HG03159 (cell line): Measurements from ENCODE around the gene DYNC1I1.

Experiments used
- ATAC-seq: cut with Tn5 transposase; IDR thresholded peaks from one replicate; pipeline ENCODE4 v1.9.1; 2021; ENCODE audit warnings: mild to moderate bottlenecking, moderate library complexity; ENCODE audit not compliant: unreplicated experiment

DYNC1I1 gene

DNA sequence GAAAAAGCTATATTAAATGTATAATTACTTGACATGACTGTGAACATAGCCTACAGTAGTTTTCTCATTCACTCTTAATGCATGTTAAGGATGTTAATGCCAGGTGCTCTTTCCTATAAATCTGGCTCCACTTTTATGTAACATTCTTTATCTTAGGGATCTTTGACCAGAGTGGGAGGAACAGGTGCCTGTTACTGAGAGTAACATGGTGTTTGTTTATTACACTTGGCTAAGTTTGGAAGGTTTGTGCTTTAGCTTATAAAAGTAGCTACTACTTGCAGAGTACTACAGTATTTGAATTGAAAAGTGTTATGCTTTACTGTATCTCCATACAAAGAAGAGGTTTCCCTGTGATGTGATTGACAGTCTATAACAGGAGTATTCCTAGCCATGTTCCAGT, 183.4 kb downstream of the DYNC1I1 start:
- no peak for ATAC-seq

DNA sequence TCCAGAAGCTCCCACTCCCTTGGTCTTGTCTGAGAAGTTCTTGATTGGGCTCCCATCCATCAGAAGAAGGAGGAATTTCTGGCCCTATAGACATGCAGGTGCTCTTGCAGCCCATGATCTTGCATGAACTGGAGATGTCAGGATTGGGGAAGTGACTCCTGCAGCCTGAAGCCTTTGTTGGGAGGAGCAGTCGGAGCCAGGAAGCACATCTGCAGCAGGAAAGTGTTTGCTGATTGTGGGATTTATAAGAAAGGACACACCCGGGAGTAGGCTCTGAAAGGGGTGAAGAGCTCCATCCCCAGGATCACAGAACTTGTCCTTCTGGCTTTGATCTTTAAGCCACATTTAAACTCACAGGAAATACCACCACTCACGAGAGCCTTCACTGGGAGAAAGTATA, 185.2 kb downstream of the DYNC1I1 start:
- ATAC-seq: no peak

DNA sequence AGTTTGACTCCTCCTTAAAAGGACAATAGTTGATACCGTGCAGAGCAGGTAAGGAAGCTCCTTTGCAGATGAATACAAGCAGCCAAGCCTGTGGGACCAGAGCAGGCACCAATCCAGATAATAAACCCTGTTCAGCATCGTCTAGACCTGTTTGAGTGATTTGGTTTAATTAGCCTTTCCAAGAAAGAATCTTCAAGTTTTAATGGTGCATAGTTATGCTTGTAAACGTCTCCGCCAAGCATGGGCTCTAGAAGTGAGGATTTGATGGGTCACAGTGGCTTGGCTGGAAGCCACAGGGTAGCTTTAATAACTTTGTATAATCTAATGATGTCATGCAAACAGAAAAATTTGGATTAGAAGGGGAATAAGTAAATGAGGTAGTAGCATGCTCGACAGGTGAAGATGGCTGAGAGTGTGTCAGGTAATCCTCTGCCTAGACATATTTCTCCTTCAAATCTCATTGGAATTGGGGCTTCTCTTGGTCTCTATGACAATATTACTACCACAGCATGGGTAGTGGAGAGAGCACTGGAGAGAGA, 188.4 kb downstream of the DYNC1I1 start:
- ATAC-seq: no peak

DNA sequence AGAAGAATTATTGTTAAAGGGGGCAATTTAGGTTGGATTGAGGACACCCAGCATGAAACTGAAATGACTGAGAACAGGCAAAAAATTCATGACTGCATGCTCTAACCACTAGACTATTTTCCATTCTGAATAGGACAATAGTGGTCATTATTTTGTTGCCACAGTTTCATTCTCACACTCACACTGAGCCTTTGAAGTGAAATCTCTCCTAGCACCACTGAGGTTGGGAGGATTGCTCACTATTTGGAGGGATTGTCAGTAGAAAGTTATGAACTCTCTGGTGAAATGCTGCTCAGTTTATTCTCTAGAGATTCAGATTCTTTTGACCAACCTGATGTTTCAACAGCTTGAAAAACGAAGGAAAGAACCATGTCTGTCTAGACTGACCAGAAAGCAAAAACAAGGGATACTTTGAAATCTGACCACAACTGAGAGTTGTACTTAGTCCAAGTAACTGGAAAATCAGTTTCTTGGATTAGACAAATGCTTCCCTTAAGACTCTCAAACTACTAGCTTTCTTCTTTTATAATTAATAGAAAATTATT, 191.2 kb downstream of the DYNC1I1 start:
- ATAC-seq: no peak

DNA sequence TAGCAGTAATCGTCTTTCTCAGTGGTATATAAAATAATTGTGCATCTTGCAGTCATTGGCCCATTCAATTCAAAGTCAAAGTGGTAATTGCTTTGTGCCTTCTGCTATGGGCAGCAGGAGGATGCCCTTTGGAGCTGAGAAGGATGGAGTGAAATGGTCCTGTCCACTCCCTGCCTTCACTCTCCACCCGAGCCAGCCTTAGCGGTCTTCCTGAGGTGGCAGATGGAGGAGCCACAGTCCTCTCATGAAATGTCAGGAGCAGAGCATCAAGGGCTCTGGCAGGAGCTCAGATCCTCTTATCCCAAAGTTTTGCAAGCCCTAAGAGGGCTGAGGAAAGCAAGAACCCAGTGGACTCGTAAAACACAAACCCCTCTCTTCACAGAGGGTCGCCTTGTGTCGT, 199.4 kb downstream of the DYNC1I1 start:
- no peak for ATAC-seq

DNA sequence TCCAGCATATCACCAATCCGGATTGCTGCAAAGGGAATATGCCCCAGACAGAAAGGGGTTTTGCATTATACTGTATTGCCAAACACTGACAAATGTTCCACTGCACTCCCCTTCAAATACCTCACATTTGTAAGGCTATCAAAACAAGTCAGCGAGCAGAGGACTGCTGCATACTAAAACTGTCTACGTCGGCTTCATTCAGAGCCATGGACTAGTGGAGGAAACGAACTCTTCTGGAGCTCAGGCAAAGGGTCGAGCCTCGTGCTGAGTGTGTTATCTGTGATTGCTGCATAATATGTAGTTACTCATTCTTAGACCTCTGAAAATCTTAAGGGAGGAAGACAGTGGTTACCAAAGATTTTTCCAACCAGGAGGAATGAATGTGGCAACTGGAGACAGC, 200.2 kb downstream of the DYNC1I1 start:
- ATAC-seq: no peak

DNA sequence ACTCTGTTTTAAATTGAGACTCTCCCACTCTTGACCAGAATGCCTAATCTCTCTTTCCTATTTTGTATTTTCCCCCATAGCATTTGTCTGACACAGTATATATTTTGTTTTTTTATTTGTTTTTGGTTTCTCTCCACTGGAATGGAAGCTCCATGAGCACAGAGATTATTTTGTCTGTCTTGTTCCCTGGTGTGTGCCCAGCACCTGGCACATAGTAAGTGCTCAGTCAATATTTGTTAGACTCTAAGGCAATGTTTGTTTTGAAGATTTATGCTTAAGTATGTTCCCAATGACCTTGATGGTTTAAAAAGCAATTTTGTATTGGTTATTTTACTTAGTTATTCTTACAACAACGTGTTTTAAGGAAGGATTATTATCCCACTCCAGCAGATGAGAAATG, 201.8 kb downstream of the DYNC1I1 start:
- ATAC-seq: no peak

DNA sequence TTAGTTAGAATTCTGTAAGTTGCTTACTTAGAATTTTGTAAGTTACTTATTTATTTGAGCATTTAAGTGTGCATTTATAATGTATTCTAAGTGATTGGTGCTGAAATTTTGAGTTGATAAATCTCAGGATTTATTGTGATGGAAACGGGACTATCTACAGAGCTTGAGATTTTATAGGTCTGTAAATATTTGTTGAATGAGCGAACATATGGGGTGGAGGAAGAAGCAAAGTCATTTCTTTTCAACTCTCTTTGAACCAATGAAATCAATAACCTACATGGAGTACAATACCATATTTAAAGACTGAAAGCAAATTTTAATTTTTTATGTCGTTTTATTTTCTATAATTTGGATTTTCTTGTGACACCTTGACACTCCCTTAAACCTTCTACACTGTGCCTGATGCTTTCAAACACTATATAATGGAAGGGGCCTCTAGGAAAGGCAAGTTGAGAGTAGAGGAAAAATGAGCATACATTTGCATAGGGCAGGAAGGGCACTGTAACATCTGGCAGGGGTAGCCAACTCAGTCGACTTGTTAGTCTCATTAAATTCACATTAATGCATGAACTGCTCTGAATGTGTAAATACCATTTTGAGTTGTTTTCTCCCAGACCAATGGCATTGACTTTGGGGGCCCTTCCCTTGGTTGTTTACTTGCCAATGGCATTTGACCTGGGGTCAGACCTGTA, 204.2 kb downstream of the DYNC1I1 start:
- no peak for ATAC-seq

DNA sequence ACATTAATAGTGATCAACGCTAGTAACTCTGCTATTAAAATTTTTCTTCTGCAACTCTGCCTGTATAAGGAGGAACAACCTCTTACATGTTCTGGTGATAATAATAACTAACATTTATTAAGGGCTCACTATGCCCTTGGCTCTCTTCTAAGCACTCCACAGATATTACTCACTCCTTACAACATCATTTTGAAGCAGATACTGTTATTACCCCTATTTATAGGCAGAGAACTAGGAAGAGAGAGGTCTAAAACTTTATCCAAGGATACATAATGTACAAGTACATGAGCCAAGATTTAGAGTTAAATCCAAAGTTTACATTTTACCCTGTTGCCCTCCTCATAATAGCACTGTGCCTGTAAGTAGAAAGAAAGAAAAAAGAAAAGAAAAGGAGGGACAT, 205.6 kb downstream of the DYNC1I1 start:
- no peak for ATAC-seq

DNA sequence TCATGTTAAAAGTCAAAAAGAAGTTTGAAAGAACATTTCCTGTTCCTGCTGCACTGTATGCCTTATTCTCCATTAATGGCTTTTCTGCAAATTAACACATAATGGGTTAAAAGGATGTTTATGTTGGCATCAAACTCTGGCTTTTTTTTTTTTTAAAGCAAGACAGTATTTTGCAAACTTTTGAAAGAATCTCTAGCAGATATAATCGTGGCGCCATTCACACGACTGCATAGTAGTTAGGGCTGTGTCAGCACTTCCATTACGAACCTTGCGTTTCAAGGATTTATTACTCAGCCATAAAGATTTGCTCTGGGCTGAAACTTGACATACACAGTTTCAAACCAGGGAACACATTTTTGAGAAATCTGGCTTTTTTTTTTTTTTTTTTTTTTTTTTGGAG, 207.8 kb downstream of the DYNC1I1 start:
- no peak for ATAC-seq

DNA sequence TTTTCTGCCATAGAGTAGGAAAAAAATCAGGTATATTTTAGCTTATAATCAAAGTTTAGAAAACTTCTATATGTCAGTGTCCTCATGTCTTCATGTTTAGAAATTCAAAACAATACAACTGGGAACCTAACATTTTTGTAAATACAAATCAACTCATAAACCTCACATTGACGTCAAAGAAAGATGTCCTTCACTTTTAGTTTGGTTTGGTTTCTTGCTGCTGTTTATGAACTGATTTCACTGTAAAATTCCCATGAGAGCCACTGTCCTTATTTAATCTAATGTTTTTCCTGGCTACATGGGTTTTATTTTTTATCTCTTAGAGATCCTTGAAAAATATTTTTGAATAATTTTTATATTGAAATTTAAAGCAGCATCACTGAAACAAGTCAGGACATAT, 208.4 kb downstream of the DYNC1I1 start:
- ATAC-seq: no peak

DNA sequence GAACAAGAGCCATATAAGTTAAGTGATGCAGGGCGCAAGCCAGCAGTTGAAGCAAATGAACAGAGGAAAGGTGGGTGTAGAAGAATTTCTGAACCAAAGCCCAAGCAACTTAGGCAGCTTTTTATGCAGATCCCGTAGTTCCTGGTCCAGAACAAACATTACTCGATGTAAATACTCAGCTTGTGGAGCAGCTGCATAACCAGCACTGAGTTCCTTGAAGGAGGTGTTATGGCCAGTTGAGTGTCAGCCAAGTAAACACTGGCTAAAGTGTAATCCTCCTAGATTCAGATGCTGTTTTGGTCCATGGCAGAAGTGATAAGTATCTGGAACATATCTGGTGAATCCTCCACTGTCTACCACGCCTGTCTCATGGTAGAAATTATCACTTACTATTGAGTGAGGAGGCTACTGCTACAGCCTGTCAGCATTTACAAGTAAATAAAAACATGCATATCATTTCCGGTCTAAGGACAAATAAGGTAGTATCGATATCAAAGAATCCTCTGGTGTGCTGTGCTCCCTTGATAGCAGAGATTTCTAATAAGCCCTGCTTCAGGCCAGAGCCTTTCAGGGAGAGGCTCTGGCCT, 213.9 kb downstream of the DYNC1I1 start:
- no peak for ATAC-seq

DNA sequence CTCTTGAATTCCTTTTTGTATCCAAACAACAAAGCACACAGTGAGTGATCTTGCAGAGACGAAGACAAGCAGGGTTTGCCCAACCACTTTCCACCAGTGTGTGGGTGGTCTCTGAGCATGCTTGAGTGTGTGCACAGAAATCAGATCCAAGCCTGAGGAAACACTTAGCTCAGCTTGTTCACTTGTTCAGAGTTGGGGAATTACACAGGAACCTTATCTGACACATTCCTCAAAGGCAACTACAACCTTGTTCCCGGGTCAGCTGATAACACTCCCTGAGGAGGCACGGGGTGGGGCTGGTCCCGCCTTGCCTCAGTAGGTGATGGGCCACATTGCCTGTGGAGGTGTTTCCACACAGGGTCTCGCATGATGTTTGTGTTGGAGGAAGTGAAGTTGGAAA, 216.9 kb downstream of the DYNC1I1 start:
- ATAC-seq: no peak

DNA sequence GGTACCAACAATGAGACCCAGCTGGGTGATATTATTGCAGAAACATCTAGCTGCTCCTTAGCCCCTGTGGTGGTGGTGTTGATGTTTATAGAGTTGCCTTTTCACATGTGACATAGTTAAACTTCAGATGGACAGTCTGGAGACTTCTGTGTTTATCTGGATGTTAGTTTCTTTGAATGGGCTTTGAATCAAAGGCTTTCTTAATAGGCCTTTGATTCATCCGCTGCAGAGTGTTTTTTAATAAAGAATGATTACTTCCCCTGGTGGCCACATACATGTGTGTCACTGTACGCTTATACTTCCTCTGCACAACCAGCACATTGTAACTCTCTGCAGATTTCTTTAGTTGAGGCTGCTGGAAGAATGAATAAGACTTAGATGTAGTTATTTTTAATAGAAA, 221.0 kb downstream of the DYNC1I1 start:
- no peak for ATAC-seq

DNA sequence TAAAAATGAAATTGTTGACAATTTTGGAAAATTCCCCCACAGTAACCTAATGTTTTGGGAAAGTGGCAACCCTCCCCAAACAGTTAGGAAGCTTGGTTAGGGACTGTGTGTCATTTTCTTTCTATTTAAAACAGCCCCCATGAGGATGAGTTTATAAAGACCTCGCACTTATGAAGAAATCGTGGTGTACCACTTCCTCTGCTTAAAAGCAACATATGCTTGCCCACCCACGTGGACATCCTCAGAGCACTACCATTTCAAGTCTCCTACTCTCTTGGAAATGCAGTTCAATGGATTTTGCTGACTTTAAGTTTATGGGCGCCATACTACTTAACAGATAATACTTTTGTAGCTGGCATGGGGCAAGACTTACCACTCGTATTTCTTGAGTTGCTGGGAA, 223.8 kb downstream of the DYNC1I1 start:
- no peak for ATAC-seq

DNA sequence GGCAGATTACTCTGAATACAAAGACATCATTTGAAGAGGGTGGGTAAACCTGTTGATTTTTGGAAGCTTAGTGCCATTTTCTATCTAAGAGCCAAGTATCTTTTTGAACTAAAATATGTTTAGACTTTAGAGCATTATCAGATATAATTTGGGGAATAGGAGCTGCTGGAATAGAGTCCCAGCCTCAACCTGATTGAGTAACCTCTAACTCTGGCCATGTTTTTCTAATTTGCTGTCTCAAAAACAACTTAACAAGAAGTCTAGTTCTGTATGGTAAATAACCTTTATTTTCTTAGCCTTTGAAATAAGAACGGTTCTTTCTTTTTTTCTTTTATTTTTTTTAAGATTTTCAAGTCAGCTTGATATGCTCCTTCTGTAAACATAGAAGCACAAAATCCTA, 224.5 kb downstream of the DYNC1I1 start:
- no peak for ATAC-seq

DNA sequence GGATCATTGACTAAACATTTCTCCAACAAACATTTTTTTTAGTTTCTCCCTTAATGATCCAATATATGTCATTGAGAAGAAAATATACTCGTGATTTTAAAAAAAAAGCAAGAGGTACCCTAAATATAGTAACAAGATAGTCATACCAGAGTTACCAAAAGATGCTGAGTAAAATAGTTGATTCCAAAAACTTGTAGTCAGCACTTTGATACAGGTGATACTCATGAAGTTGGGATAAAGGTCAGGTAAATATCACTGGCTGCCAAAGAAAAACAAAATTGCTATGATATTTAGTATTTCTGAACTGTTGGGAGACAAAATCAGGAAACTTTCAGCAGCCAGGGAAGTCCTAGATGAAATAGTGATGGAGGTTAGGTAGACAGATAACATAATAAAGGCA, 225.3 kb downstream of the DYNC1I1 start:
- ATAC-seq: no peak

DNA sequence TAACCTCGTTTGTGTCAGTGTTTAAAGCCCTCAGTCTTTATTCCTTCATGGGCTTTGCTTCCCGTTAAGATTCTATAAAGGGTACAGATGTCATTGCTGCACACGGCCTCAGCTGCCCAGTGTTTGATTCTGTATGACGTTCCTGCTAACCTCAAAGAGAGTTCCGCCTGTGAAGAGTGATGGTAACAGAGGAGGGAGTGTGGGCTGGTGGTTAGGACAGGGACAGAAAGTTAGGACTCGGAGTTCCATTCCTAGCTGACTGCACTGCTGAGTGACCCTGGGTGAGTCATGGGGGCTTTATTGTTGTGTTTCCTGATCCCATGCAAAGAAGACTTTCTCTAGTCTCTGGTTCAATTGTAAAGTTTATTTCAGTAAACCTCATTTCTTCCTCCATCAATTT, 227.1 kb downstream of the DYNC1I1 start:
- no peak for ATAC-seq

DNA sequence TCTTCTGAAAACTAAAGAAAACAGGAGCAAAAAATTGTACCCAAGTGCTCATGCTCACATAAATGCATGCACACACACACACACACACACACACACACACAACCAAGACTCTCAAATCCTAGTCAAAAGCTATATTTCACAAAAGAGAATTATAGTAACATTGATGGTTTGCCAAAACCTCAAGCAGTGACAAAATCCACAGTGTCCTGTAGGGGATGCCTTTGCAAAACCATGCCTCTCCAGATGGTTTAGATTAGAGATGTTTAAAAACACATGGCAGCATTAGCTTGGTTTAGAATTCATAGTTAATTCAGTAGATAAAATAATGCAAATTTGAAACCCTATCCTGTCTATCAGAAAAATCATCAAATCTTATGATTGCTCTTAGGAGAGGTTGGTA, 232.2 kb downstream of the DYNC1I1 start:
- no peak for ATAC-seq

DNA sequence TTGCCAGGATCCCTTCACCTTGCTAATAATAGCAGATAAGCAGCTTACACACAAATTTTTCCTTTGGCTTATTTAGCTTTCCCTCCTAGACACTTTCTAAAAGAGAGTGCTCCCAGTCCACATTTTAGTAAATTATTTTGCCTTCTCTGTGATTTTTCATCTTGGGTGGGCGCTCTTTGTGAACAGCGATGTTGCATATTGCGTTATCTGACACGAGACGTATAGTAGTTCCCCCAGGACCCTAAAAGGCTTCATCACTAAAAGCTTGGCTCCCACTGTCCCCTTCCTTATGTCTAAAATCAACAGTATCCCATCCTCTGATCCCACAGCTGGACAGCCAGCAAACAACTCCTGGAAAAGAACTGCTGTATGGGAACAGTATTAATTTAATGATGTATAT, 232.9 kb downstream of the DYNC1I1 start:
- no peak for ATAC-seq

DNA sequence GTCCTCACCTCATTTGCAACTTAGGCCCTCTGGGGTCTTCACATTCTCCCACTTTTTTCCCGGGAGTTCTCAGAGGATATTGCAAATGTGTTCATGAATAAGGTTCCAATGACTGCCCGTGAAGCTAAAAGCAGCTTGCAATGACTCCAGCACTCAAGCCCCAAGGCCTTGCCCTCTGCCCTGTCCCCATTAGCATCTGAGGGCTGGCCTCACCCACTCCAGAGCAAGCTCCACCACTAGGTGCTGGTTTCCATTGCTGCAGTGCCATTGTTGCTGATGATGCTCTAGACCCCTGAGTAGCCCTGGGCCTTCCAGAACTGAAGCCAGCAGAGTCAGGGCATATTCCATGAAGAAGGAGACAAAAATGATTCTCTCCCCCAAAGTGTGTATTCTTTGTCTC, 236.8 kb downstream of the DYNC1I1 start:
- no peak for ATAC-seq

DNA sequence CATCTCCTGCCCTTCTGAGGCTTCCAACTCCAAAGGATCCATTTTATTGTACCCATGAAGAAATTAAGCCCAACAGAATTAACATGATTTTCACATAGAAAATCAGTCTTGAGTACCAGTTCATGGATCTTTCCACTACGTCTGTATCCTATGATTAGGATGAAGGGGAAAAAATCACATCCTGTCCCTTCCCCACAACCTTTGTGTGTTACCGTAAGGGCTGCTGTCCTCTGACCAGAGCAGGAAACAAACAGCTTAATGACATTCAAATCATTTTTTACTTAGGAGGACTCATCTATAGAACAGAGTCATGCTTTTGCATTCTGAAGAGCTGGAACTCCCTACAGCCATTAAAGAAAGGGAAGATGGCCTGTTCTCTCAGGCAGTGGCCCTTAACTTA, 241.5 kb downstream of the DYNC1I1 start:
- no peak for ATAC-seq

DNA sequence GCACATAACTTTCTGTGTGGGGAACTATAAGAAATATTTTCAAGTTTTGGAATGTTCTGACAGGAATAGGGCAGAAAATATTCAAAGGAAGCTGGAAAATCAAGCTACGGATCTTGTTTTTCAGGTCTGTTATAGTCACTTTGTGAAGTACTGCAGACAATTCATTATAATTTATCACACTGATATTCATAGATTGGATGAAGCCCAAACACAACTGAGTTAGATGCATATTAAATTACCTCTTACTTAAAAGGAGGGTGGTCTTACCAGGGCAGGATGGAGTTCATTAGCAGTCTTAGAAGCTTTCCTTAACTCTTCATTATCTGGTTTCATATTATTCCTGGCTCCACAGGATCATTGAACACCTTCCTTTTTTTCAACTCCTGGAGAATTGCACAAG, 242.3 kb downstream of the DYNC1I1 start:
- ATAC-seq: no peak
